Measurements from ENCODE around the gene GOLGA7B.

Gene GOLGA7B

DNA sequence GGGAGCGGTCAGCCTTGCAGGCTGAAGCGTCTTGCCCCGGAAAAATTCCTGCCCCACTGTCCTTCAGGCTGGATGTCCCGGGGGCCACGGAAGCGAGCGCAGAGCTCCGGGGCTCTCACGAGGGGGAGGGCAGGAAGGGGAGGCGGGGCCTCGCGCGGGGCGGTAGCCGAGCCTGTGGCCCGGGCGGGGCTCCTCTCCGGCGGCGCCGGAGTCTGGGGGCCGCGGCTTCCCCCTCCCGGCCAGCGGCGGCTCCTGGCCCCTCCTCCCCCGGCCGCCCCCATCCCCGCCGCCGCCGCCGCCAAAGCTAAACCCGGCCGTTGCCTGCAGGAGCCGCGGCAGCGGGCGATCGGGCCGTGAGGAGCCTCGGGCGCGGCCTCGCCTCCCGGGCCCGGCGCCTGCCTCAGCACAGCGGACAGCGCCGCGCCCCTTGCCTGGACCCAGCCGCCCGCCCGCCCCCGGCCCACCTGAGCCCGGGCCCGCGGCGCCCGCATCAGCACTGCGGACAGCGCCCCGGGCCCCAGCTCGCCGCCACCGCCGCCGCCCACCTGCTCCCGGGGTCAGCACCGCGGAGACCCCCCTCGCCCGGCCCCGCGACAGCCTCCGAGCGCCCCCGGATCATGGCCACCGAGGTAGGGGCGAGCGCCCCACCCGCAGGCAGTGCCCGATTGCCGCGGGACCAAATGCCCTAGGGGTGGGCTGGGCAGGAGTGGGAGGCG lies at the start of gene GOLGA7B:
Gene GOLGA7B (plus strand): TSS at position 157 of the 716 bp plus-strand sequence. CDS start 461 bp downstream, at position 618.
- Histone ChIP-seq H3K36me3 (ENCODE audit: control insufficient read depth in 2 of 2, insufficient read depth in 1 of 2, low read length in 2 of 2) (no peaks in the 10 kb centered on the region), H3K4me3 (ENCODE audit: low read depth, low read length) (peak within 1 kb of the TSS; percentile 44), H3K9me3 (ENCODE audit: control insufficient read depth, insufficient read depth, low read depth, low read length) (no peaks in the 10 kb centered on the region), H3K27ac (ENCODE audit: extremely low read depth, low read depth, low read length) (no peak within 1 kb of the TSS), H3K4me1 (ENCODE audit: control insufficient read depth, insufficient read depth, low read length) (no peaks in the 10 kb centered on the region)
- ChIA-PET POLR2A (interaction anchor here (0.5 to 0.9 kb wide), 3 partner anchors 12 to 181 kb away, joined by 3 to 4 read pairs (median 3); partner anchors contain the start of gene CRTAC1), CTCF (interaction anchor here (0.6 to 1.5 kb wide), 5 partner anchors 11 to 545 kb away, joined by 3 to 5 read pairs (median 3); no protein-coding TSS in a partner anchor)
- peak; percentile 59 for TF ChIP-seq SP2 (tag by site-specific recombination; IDR thresholded peaks at IDR 0.05)
- no peak for TF ChIP-seq ZNF133 (tag by site-specific recombination; IDR thresholded peaks at IDR 0.05)
- TF ChIP-seq MZF1 (tag by site-specific recombination; IDR thresholded peaks at IDR 0.05; ENCODE audit: borderline replicate concordance) = no peak
- TF ChIP-seq, protein P1, sequence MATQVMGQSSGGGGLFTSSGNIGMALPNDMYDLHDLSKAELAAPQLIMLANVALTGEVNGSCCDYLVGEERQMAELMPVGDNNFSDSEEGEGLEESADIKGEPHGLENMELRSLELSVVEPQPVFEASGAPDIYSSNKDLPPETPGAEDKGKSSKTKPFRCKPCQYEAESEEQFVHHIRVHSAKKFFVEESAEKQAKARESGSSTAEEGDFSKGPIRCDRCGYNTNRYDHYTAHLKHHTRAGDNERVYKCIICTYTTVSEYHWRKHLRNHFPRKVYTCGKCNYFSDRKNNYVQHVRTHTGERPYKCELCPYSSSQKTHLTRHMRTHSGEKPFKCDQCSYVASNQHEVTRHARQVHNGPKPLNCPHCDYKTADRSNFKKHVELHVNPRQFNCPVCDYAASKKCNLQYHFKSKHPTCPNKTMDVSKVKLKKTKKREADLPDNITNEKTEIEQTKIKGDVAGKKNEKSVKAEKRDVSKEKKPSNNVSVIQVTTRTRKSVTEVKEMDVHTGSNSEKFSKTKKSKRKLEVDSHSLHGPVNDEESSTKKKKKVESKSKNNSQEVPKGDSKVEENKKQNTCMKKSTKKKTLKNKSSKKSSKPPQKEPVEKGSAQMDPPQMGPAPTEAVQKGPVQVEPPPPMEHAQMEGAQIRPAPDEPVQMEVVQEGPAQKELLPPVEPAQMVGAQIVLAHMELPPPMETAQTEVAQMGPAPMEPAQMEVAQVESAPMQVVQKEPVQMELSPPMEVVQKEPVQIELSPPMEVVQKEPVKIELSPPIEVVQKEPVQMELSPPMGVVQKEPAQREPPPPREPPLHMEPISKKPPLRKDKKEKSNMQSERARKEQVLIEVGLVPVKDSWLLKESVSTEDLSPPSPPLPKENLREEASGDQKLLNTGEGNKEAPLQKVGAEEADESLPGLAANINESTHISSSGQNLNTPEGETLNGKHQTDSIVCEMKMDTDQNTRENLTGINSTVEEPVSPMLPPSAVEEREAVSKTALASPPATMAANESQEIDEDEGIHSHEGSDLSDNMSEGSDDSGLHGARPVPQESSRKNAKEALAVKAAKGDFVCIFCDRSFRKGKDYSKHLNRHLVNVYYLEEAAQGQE (tag by site-specific recombination; IDR thresholded peaks at IDR 0.05) = peak; percentile 63
- peak; percentile 62 for TF ChIP-seq ZFHX2 (tag by site-specific recombination; conservative IDR thresholded peaks at IDR 0.05)
- TF ChIP-seq ZBTB20 (tag by site-specific recombination; IDR thresholded peaks at IDR 0.05) = 0 out of 2 replicates have a peak, but pooled peaks have one; percentile 20
- TF ChIP-seq ZNF555 (tag by site-specific recombination; conservative IDR thresholded peaks at IDR 0.05) = no peak
- peak; percentile 36; the same call in 1 of the 2 replicates for TF ChIP-seq KLF9 (tag by site-specific recombination; IDR thresholded peaks at IDR 0.05; ENCODE audit: low read depth)
- TF ChIP-seq, protein P2, sequence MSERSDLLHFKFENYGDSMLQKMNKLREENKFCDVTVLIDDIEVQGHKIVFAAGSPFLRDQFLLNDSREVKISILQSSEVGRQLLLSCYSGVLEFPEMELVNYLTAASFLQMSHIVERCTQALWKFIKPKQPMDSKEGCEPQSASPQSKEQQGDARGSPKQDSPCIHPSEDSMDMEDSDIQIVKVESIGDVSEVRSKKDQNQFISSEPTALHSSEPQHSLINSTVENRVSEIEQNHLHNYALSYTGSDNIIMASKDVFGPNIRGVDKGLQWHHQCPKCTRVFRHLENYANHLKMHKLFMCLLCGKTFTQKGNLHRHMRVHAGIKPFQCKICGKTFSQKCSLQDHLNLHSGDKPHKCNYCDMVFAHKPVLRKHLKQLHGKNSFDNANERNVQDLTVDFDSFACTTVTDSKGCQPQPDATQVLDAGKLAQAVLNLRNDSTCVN (tag by site-specific recombination; optimal IDR thresholded peaks at IDR 0.05) = peak; percentile 33

DNA sequence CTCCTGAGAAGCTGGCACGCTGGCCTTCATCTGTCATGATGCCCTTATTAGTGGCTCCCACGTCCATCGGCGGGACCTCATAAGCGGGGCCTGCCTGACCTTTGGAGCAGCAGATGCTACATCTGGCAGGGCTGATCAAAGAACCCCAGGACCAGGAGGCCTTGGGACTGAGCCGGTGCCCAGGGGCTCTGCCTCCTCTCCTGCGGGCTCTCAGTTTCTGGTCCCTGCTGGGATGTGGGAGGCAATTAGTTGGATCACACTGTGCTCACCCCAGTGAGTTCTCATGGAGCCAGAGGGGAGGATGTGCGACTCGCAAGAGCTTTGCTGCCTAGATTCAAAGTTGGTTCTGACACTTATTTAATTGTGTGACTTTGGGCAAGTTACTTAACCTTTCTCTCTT lies 49.2 kb upstream of the GOLGA7B start:
- no peak overlapping the region for H3K27ac ChIP-seq (ENCODE audit: extremely low read depth, low read depth, low read length)
- H3K9me3 ChIP-seq (ENCODE audit: control insufficient read depth, insufficient read depth, low read depth, low read length) = no peaks in the 10 kb centered on the region; the same call in 1 of the 2 replicates
- H3K4me1 ChIP-seq (ENCODE audit: control insufficient read depth, insufficient read depth, low read length) = no peaks in the 10 kb centered on the region
- ChIA-PET POLR2A (no interaction called here), CTCF (interaction anchor here (2.2 kb wide), 1 partner anchor 8 kb away, joined by 22 read pairs; no protein-coding TSS in a partner anchor)
- H3K36me3 ChIP-seq (ENCODE audit: control insufficient read depth in 2 of 2, insufficient read depth in 1 of 2, low read length in 2 of 2) = no peaks in the 10 kb centered on the region
- no peak for TF ChIP-seq ZNF654 (tag by site-specific recombination; IDR thresholded peaks at IDR 0.05; ENCODE audit: low read depth)
- peak; percentile 87 for TF ChIP-seq ZIC2 (tag by site-specific recombination; IDR thresholded peaks at IDR 0.05)
- no peak overlapping the region for H3K4me3 ChIP-seq (ENCODE audit: low read depth, low read length)

DNA sequence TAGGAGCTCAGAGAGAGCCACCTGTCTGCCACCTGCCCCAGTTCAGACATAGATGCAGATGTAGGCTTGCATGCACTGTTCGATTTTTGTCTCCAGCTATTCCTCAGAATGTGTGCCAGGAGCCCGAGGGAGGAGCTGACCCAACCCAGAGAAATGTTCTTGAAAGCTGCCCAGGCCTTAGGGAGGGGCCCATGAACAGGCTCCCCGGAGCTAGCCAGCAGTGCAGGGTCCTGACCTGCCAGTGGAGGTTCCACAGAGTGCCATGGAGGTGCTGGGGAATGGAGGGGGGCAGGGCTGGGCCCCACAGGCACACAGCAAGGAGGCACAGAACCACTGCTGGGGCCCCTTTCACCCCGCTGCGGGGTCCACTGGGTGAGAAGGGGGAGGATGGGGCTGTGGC lies 48.2 kb upstream of the GOLGA7B start:
- Histone ChIP-seq H3K4me1 (ENCODE audit: control insufficient read depth, insufficient read depth, low read length) (no peaks in the 10 kb centered on the region), H3K9me3 (ENCODE audit: control insufficient read depth, insufficient read depth, low read depth, low read length) (no peaks in the 10 kb centered on the region; the same call in 1 of the 2 replicates), H3K36me3 (ENCODE audit: control insufficient read depth in 2 of 2, insufficient read depth in 1 of 2, low read length in 2 of 2) (no peaks in the 10 kb centered on the region), H3K27ac (ENCODE audit: extremely low read depth, low read depth, low read length) (no peak overlapping the region), H3K4me3 (ENCODE audit: low read depth, low read length) (no peak overlapping the region)
- TF ChIP-seq TCF7L2 (IDR thresholded peaks at IDR 0.05; ENCODE audit: borderline replicate concordance, low read depth, low read length) = no peak
- no peak for TF ChIP-seq GLI2 (tag by site-specific recombination; IDR thresholded peaks at IDR 0.05; ENCODE audit: borderline replicate concordance, low read depth)
- TF ChIP-seq, protein P3, sequence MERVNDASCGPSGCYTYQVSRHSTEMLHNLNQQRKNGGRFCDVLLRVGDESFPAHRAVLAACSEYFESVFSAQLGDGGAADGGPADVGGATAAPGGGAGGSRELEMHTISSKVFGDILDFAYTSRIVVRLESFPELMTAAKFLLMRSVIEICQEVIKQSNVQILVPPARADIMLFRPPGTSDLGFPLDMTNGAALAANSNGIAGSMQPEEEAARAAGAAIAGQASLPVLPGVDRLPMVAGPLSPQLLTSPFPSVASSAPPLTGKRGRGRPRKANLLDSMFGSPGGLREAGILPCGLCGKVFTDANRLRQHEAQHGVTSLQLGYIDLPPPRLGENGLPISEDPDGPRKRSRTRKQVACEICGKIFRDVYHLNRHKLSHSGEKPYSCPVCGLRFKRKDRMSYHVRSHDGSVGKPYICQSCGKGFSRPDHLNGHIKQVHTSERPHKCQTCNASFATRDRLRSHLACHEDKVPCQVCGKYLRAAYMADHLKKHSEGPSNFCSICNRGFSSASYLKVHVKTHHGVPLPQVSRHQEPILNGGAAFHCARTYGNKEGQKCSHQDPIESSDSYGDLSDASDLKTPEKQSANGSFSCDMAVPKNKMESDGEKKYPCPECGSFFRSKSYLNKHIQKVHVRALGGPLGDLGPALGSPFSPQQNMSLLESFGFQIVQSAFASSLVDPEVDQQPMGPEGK (tag by site-specific recombination; IDR thresholded peaks at IDR 0.05) = no peak
- TF ChIP-seq, protein P4, sequence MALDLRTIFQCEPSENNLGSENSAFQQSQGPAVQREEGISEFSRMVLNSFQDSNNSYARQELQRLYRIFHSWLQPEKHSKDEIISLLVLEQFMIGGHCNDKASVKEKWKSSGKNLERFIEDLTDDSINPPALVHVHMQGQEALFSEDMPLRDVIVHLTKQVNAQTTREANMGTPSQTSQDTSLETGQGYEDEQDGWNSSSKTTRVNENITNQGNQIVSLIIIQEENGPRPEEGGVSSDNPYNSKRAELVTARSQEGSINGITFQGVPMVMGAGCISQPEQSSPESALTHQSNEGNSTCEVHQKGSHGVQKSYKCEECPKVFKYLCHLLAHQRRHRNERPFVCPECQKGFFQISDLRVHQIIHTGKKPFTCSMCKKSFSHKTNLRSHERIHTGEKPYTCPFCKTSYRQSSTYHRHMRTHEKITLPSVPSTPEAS (tag by site-specific recombination; IDR thresholded peaks at IDR 0.05) = no peak
- TF ChIP-seq, protein P5, sequence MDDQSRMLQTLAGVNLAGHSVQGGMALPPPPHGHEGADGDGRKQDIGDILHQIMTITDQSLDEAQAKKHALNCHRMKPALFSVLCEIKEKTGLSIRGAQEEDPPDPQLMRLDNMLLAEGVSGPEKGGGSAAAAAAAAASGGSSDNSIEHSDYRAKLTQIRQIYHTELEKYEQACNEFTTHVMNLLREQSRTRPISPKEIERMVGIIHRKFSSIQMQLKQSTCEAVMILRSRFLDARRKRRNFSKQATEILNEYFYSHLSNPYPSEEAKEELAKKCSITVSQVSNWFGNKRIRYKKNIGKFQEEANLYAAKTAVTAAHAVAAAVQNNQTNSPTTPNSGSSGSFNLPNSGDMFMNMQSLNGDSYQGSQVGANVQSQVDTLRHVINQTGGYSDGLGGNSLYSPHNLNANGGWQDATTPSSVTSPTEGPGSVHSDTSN (CRISPR knock-in tag; IDR thresholded peaks at IDR 0.05) = no peak
- TF ChIP-seq ZNF530 (tag by site-specific recombination; IDR thresholded peaks at IDR 0.05; ENCODE audit: low read depth) = no peak
- no peak for TF ChIP-seq ZBTB1 (tag by site-specific recombination; IDR thresholded peaks at IDR 0.05)
- POLR2A ChIA-PET = no interaction called here
- CTCF ChIA-PET = interaction anchor here (0.7 to 2.2 kb wide), 2 partner anchors 9 to 69 kb away, joined by 3 to 22 read pairs; no protein-coding TSS in a partner anchor

Data from HEK293 (cell line).